ENCODE data around the gene FOXE1.

- no peak for TF ChIP-seq CTCF (IDR thresholded peaks at IDR 0.05 in 2 of 3, conservative IDR thresholded peaks at IDR 0.05 in 1 of 3; ENCODE audit: control insufficient read depth in 2 of 3, extremely low read depth in 1 of 3, insufficient read depth in 1 of 3, low read depth in 3 of 3, low read length in 3 of 3)
- no peak for TF ChIP-seq EGR1 (IDR thresholded peaks at IDR 0.05; ENCODE audit: borderline replicate concordance in 1 of 2, low read depth in 2 of 2, low read length in 2 of 2)
- TF ChIP-seq, protein P1, sequence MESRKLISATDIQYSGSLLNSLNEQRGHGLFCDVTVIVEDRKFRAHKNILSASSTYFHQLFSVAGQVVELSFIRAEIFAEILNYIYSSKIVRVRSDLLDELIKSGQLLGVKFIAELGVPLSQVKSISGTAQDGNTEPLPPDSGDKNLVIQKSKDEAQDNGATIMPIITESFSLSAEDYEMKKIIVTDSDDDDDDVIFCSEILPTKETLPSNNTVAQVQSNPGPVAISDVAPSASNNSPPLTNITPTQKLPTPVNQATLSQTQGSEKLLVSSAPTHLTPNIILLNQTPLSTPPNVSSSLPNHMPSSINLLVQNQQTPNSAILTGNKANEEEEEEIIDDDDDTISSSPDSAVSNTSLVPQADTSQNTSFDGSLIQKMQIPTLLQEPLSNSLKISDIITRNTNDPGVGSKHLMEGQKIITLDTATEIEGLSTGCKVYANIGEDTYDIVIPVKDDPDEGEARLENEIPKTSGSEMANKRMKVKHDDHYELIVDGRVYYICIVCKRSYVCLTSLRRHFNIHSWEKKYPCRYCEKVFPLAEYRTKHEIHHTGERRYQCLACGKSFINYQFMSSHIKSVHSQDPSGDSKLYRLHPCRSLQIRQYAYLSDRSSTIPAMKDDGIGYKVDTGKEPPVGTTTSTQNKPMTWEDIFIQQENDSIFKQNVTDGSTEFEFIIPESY (IDR thresholded peaks at IDR 0.05), result no peak
- no peak for TF ChIP-seq PRDM15 (CRISPR knock-in tag; IDR thresholded peaks at IDR 0.05)
- TF ChIP-seq RAD51 (IDR thresholded peaks at IDR 0.05), result no peak
- no peak for TF ChIP-seq POLR2A (IDR thresholded peaks at IDR 0.05; ENCODE audit: low read depth, low read length)
- TF ChIP-seq SRF (IDR thresholded peaks at IDR 0.05; ENCODE audit: low read depth in 2 of 2, low read length in 2 of 2), result no peak
- TF ChIP-seq REST (IDR thresholded peaks at IDR 0.05; ENCODE audit: low read depth, low read length), result no peak
- TF ChIP-seq POLR2AphosphoS2 (IDR thresholded peaks at IDR 0.05; ENCODE audit: low read depth, low read length), result no peak
- no peak for TF ChIP-seq SP1 (IDR thresholded peaks at IDR 0.05; ENCODE audit: low read depth, low read length)
These were observed 7.3 kb upstream of the FOXE1 start for GRCh38 chr9:97845763-97846162.
